HepG2 (cell line): Measurements from ENCODE around the gene KIAA0232. TPM values are rescaled to one million over a fixed set of nuclear protein-coding genes. Genes with fewer than 3 reads are reported as not detected.

ENCODE experiments used
- HIVEP1 ChIP-seq: sonication (generic); formaldehyde crosslinking; IDR thresholded peaks from 2 replicates; pipeline ENCODE4 v1.4.0; 2020; ENCODE audit warnings: mild to moderate bottlenecking, missing genetic modification reagents
- JUNB ChIP-seq: sonication (generic); formaldehyde crosslinking; IDR thresholded peaks from 2 replicates; pipeline ENCODE4 v1.8.0; 2022; ENCODE audit warnings: missing genetic modification reagents, mild to moderate bottlenecking, borderline replicate concordance
- MYC ChIP-seq: sonication (generic); formaldehyde crosslinking; IDR thresholded peaks from 2 replicates; pipeline ENCODE4 v1.9.0; 2021; ENCODE audit warnings: missing genetic modification reagents, borderline replicate concordance
- NCOA5 ChIP-seq: sonication (generic); formaldehyde crosslinking; IDR thresholded peaks from 2 replicates; pipeline ENCODE4 v1.4.0; 2020; ENCODE audit warnings: missing genetic modification reagents
- PPARG ChIP-seq: conservative IDR thresholded peaks from 2 replicates; pipeline ENCODE4 v1.6.1; 2016; ENCODE audit warnings: missing biosample characterization, missing genetic modification reagents
- SMAD1 ChIP-seq: sonication (generic); formaldehyde crosslinking; IDR thresholded peaks from 2 replicates; pipeline ENCODE4 v1.4.0; 2020; ENCODE audit warnings: missing genetic modification reagents, low read depth, mild to moderate bottlenecking, borderline replicate concordance
- SRSF4 ChIP-seq: fragments of 200-400 bp; formaldehyde crosslinking; IDR thresholded peaks from one replicate; pipeline ENCODE4 v1.6.1; 2018; ENCODE audit warnings: mild to moderate bottlenecking, low read depth, low read length, moderate library complexity; ENCODE audit not compliant: poor library complexity, severe bottlenecking
- ZBTB42 ChIP-seq: sonication (generic); formaldehyde crosslinking; IDR thresholded peaks from 2 replicates; pipeline ENCODE4 v1.5.0; 2020; ENCODE audit warnings: mild to moderate bottlenecking, missing genetic modification reagents
- ZHX2 ChIP-seq, 2 experiments: sonication (generic) in 1 of 2; formaldehyde crosslinking in 1 of 2; IDR thresholded peaks; 2 replicates each; pipeline versions ENCODE4 v1.6.1 to v1.9.0; 2014 to 2022; ENCODE audit warnings: antibody characterized with exemption in 1 of 2, borderline replicate concordance in 1 of 2, inconsistent platforms in 1 of 2, low read depth in 1 of 2, missing genetic modification reagents in 1 of 2
- ZNF788 ChIP-seq: sonication (generic); formaldehyde crosslinking; IDR thresholded peaks from 2 replicates; pipeline ENCODE4 v1.5.0; 2020; ENCODE audit warnings: mild to moderate bottlenecking, missing genetic modification reagents, borderline replicate concordance
- polyA plus RNA-seq, 8 experiments: library from polyadenylated mRNA; depleted of rRNA in 3 of 8; stranded (reverse) in 7 of 8; unstranded in 1 of 8; fragments of >200 nt; fragmentation: Illumina TruSeq in 4 of 8; extraction: Trizol in 4 of 8; gene quantifications; 2 replicates each; pipeline versions ENCODE4 v1.2.1 to v1.2.3, GENCODE V29; 2011 to 2016; ENCODE audit warnings: low read depth in 4 of 8, missing spikeins in 1 of 8, mixed read lengths in 1 of 8; ENCODE audit not compliant: insufficient read depth in 1 of 8
- total RNA-seq, 5 experiments: library from RNA; depleted of rRNA; stranded (reverse); fragments of >200 nt; fragmentation: Illumina TruSeq; extraction: Trizol; gene quantifications; 2 replicates each; pipeline ENCODE4 v1.2.3, GENCODE V29; 2016; ENCODE audit warnings: low read depth in 1 of 5
- TF ChIP-seq, protein P1 (sequence below): sonication (generic); formaldehyde crosslinking; IDR thresholded peaks from 2 replicates; pipeline ENCODE4 v1.4.0; 2020; ENCODE audit warnings: mild to moderate bottlenecking, missing genetic modification reagents

Gene KIAA0232
- total and polyA plus RNA-seq, 2 of the 13 experiments (the other 11 are each of a cell fraction or from before 2014, with no cell fraction given) = 7.8 to 17.1 TPM

DNA sequence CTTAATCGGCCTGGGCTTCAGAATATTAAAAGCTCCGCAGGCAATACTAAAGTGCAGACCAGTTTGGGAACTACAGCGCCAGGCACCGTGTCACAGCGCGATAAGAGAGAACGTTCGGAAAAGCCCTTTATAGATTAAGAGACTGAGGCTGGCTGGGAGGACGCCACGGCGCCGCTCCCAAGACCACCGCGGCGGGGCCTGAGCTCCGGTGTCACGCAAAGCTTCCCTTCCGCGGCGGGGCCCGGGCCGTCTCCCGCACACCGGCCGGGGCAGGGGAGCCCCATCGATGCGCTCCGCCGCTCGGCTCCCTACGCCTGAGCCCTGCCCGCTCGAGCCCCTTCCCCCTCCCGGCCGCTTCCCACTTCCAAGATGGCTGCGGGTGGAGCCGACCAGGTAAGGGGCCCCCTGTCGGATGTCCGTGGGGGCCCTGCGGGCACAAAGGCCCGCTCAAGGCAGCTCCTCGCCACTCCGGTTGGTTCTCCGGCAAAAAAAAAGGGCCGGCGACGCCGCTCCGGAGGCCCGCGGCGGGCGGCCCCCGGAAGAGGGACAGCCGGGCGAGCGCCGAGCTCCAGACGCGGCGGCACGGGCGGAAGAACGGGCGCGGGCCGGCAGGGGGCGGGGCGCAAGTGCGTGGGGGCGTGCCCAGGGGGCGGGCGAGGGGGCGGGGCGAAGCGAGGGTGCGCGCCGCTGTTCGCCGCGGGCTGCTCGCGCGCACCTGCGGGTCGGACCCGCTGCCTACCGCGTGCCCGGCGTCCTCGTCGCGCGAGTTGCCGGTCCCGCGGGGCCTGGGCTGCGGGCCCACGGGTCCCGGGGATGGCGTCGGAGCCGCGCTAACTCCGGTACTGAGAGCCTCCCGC lies 126.8 kb downstream of the KIAA0232 start, which contains the start of gene TBC1D14 (continued):
- peak; percentile 69; the same call in 1 of the 2 replicates for TF ChIP-seq ZHX2 (IDR thresholded peaks at IDR 0.05; ENCODE audit: low read depth)
- peak; percentile 77; the same call in 1 of the 2 replicates for TF ChIP-seq ZHX2 (CRISPR knock-in tag; IDR thresholded peaks at IDR 0.05; ENCODE audit: borderline replicate concordance)
- TF ChIP-seq SRSF4 = no peak
- peak; percentile 78; the same call in 1 of the 2 replicates for TF ChIP-seq MYC (CRISPR knock-in tag)
- TF ChIP-seq HIVEP1 = no peak
- TF ChIP-seq, protein P1, sequence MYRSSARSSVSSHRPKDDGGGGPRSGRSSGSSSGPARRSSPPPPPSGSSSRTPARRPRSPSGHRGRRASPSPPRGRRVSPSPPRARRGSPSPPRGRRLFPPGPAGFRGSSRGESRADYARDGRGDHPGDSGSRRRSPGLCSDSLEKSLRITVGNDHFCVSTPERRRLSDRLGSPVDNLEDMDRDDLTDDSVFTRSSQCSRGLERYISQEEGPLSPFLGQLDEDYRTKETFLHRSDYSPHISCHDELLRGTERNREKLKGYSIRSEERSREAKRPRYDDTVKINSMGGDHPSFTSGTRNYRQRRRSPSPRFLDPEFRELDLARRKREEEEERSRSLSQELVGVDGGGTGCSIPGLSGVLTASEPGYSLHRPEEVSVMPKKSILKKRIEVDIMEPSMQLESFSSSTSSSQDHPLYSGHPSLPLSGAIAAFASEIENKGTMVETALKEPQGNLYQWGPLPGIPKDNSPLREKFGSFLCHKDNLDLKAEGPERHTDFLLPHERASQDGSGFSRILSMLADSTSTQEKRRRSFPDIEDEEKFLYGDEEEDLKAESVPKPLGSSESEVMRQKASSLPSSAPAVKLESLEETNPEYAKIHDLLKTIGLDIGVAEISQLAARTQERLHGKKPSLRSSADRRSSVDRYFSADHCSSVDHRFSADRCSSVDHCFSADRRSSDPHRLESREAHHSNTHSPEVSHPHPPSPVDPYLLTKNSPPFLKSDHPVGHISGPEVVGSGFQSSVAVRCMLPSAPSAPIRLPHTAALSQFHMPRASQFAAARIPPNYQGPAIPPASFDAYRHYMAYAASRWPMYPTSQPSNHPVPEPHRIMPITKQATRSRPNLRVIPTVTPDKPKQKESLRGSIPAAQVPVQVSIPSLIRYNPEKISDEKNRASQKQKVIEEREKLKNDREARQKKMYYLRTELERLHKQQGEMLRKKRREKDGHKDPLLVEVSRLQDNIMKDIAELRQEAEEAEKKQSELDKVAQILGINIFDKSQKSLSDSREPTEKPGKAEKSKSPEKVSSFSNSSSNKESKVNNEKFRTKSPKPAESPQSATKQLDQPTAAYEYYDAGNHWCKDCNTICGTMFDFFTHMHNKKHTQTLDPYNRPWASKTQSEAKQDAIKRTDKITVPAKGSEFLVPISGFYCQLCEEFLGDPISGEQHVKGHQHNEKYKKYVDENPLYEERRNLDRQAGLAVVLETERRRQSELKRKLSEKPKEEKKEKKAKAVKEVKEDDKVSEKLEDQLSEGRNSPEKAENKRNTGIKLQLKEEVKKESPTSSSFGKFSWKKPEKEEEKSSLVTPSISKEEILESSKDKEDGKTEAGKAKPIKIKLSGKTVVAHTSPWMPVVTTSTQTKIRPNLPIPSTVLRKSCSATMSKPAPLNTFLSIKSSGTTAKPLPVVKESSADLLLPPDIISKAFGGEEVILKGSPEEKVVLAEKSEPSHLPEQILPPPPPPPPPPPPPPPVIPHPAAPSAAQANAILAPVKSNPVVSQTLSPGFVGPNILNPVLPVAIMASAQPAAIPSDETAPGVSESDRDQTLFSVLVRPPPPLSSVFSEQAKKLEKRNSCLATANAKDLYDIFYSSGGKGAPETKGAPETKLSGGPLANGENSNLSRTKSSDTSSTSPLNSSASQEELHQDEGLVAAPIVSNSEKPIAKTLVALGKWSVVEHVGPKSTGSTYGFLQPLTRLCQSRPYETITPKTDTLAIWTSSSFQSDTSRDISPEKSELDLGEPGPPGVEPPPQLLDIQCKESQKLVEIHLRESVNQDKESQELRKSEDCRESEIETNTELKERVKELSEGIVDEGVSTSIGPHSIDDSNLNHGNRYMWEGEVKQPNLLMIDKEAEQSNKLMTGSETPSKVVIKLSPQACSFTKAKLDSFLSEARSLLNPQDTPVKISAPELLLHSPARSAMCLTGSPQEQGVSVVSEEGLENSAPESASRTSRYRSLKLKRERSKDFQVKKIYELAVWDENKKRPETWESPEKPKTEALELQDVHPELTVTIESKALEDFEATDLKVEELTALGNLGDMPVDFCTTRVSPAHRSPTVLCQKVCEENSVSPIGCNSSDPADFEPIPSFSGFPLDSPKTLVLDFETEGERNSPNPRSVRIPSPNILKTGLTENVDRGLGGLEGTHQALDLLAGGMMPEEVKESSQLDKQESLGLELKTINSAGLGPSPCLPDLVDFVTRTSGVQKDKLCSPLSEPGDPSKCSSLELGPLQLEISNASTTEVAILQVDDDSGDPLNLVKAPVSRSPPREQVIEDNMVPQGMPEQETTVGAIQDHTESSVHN (CRISPR knock-in tag) = no peak
- TF ChIP-seq NCOA5 = no peak
- TF ChIP-seq ZNF788 (CRISPR knock-in tag) = peak; percentile 40; the same call in 1 of the 2 replicates
- 0 out of 2 replicates have a peak, but pooled peaks have one; percentile 32 for TF ChIP-seq SMAD1
- TF ChIP-seq ZBTB42 = peak; percentile 75
- no peak for TF ChIP-seq JUNB (CRISPR knock-in tag)
- 0 out of 2 replicates have a peak, but pooled peaks have one; percentile 15 for TF ChIP-seq PPARG (CRISPR knock-in tag)
